ENCODE results near the gene TSPAN16.
A peak's percentile ranks its signal among the peaks of the same experiment; 100 is the strongest.

The TSPAN16 gene

DNA sequence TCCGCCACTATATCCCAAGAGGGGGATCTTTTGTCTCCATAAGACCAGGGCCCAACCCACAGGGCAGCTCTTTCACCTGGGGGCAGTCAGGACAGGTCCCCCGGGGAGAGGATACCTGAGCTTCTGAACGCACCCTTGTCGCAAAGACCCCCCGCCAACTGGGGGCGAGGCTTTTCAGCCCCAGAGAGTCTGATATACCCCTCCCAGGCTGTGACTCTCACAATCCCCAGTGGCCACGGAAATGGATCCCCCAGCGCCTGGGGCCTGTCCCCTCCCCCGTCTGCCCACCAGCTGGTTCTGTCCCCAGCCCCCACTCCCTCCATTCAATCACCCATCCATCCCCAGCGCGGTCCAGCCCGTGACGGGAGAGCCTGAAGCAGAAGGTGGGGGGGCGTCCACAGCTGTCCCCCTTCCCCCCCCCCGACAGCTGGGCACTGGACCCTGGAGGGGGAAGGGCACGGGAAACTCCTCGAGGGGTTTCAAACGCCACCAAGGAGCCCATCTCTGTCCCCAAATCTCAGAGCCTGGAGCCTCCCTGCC, 34.5 kb upstream of the TSPAN16 start:
- WGBS: 30% methylated on average over 15 of the region's 18 CpGs

DNA sequence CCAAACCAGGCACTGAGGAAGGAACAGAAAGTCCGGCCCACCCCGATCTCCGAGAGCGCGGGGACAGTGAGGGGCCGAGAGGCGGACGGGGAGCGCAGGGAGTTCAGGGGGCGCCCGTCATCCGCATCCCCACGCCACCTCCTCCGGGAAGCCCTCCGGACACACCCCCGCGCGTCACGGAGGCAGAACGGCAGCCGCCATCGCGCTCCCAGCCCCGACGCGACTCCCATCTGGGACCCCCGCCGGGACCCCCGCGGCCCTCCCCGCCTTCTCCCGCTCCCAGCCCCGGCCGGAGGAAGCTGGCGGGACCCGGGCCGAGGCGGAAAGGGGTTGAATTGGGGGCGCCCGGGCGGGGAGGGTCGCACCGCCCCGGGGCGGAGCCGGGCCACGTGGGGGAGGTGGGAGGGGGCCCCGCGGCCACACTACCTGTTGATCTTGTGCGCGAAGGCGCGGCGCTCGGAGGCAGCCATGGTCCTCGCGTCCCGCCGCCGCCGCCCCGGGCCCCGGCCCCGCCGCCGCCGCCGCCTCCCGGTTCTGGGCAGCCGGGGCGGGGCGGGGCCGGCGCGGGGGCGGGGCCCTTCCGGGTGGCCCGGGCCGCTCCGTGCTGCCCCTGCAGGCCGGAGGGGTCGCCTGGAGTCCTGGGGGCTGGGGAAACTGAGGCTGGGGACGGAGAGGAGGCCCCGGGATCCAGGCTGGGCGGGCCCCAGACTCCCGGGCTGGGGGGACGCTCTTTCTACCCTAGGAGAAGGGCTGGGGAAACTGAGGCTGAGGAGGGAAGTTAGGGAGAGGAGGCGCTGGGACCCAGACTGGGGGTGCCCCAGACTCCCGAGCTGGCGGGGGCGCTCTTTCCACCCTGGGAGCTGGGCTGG, 33.8 kb upstream of the TSPAN16 start, which contains the start of gene DOCK6:
Gene DOCK6, minus strand, starts transcription at position 554 of the 869 bp plus-strand sequence. Its CDS starts 84 bp downstream, at position 470.
- peak within 1 kb of the TSS in 1 of 2 experiments; percentile 64 for H3K23ac ChIP-seq (ENCODE audit: low read length in 2 of 2)
- H2BK120ac ChIP-seq (ENCODE audit: low read depth, low read length): peak within 1 kb of the TSS; percentile 97
- peak within 1 kb of the TSS; percentile 80 to 82 for H3K4me3 ChIP-seq (ENCODE audit: insufficient read depth in 1 of 2, low read depth in 1 of 2, low read length in 2 of 2)
- peaks cover 17% of the 10 kb centered on the region for H3K4me1 ChIP-seq (ENCODE audit: control insufficient read depth, insufficient read depth, low read depth, low read length)
- H3K4me2 ChIP-seq (ENCODE audit: low read length, poor library complexity, severe bottlenecking): peak within 1 kb of the TSS; percentile 99
- no peak within 1 kb of the TSS for H3K27ac ChIP-seq (ENCODE audit: low read length, poor library complexity, severe bottlenecking)
- H3K79me1 ChIP-seq (replicated peaks; ENCODE audit: low read length, poor library complexity, severe bottlenecking): peaks cover 15% of the 10 kb centered on the region
- H4K8ac ChIP-seq (ENCODE audit: low read length): peak within 1 kb of the TSS; percentile 77
- no peaks in the 10 kb centered on the region for H3K36me3 ChIP-seq (ENCODE audit: control insufficient read depth in 1 of 2, insufficient read depth in 2 of 2, low read depth in 1 of 2, low read length in 2 of 2)
- 2% methylated on average over 50 of the region's 91 CpGs for WGBS
- no peak within 1 kb of the TSS for H2BK5ac ChIP-seq (ENCODE audit: low read depth, low read length, poor library complexity, severe bottlenecking)
- peak within 1 kb of the TSS; percentile 89 for H2BK15ac ChIP-seq (ENCODE audit: low read depth, poor library complexity, severe bottlenecking)
- peak within 1 kb of the TSS; percentile 78 to 95 for H3K4ac ChIP-seq (ENCODE audit: low read depth in 1 of 2, low read length in 2 of 2)
- peak within 1 kb of the TSS; percentile 48 to 63 for H3K14ac ChIP-seq (ENCODE audit: low read length in 2 of 2)
- H3K9ac ChIP-seq (ENCODE audit: low read length): peak within 1 kb of the TSS; percentile 87
- peak within 1 kb of the TSS; percentile 23 to 79 for H2BK12ac ChIP-seq (ENCODE audit: low read length in 2 of 2)
- H2AK5ac ChIP-seq (ENCODE audit: low read length, severe bottlenecking): no peak within 1 kb of the TSS
- H3K18ac ChIP-seq (ENCODE audit: low read depth in 1 of 2, low read length in 2 of 2): peak within 1 kb of the TSS; percentile 82 to 91
- H2AFZ ChIP-seq (ENCODE audit: low read depth, low read length): peak within 1 kb of the TSS; percentile 73
- DNase-seq: peak; percentile 10
- H4K91ac ChIP-seq (ENCODE audit: low read length): peak within 1 kb of the TSS; percentile 80
- peaks cover 0 to 3% of the 10 kb centered on the region in 2 experiments for H3K27me3 ChIP-seq (ENCODE audit: control insufficient read depth in 1 of 2, insufficient read depth in 1 of 2, low read length in 2 of 2)
- H3K9me3 ChIP-seq (ENCODE audit: control insufficient read depth, low read length): no peaks in the 10 kb centered on the region

More for the DNA sequence above, 34.5 kb upstream of the TSPAN16 start:
- Histone ChIP-seq H2BK120ac (ENCODE audit: low read depth, low read length) (peak overlapping the region; percentile 73), H4K8ac (ENCODE audit: low read length) (peak overlapping the region; percentile 77), H3K14ac (ENCODE audit: low read length in 2 of 2) (peak overlapping the region in 1 of 2 experiments; percentile 35), H3K36me3 (ENCODE audit: control insufficient read depth in 1 of 2, insufficient read depth in 2 of 2, low read depth in 1 of 2, low read length in 2 of 2) (no peaks in the 10 kb centered on the region), H4K91ac (ENCODE audit: low read length) (peak overlapping the region; percentile 80), H3K4me3 (ENCODE audit: insufficient read depth in 1 of 2, low read depth in 1 of 2, low read length in 2 of 2) (peak overlapping the region; percentile 80 to 82), H2AFZ (ENCODE audit: low read depth, low read length) (peak overlapping the region; percentile 73), H3K4me1 (ENCODE audit: control insufficient read depth, insufficient read depth, low read depth, low read length) (peaks cover 17% of the 10 kb centered on the region), H3K4ac (ENCODE audit: low read depth in 1 of 2, low read length in 2 of 2) (peak overlapping the region; percentile 64 to 78), H3K79me1 (replicated peaks; ENCODE audit: low read length, poor library complexity, severe bottlenecking) (peaks cover 15% of the 10 kb centered on the region), H3K27ac (ENCODE audit: low read length, poor library complexity, severe bottlenecking) (no peak overlapping the region), H3K9ac (ENCODE audit: low read length) (peak overlapping the region; percentile 87), H3K23ac (ENCODE audit: low read length in 2 of 2) (no peak overlapping the region), H3K27me3 (ENCODE audit: control insufficient read depth in 1 of 2, insufficient read depth in 1 of 2, low read length in 2 of 2) (peaks cover 0 to 3% of the 10 kb centered on the region in 2 experiments), H2BK5ac (ENCODE audit: low read depth, low read length, poor library complexity, severe bottlenecking) (no peak overlapping the region), H2BK15ac (ENCODE audit: low read depth, poor library complexity, severe bottlenecking) (peak overlapping the region; percentile 89), H2BK12ac (ENCODE audit: low read length in 2 of 2) (peak overlapping the region; percentile 23 to 54), H3K9me3 (ENCODE audit: control insufficient read depth, low read length) (no peaks in the 10 kb centered on the region), H3K4me2 (ENCODE audit: low read length, poor library complexity, severe bottlenecking) (peak overlapping the region; percentile 99), H3K18ac (ENCODE audit: low read depth in 1 of 2, low read length in 2 of 2) (peak overlapping the region in 1 of 2 experiments; percentile 89), H2AK5ac (ENCODE audit: low read length, severe bottlenecking) (no peak overlapping the region)
- DNase-seq: peak; percentile 12

DNA sequence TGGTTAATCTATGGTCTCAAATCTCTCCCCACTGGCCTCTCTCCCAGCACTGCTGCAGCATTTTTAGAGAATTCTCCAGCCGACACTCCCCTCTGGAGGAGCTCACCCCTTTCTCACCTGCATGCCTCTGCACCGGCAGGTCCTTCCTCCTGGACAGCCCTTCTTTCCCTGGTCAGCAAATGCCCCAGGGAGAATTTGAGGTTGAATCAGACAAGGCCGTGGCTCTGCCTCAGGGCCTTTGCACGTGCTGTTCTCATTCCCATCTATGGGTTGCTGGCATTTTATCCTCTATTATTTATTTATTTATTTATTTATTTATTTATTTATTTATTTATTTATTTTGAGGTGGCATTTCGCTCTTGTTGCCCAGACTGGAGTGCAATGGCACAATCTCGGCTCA, 32.2 kb upstream of the TSPAN16 start:
- Histone ChIP-seq H3K14ac (ENCODE audit: low read length in 2 of 2) (no peak overlapping the region), H2AK5ac (ENCODE audit: low read length, severe bottlenecking) (no peak overlapping the region), H3K4me2 (ENCODE audit: low read length, poor library complexity, severe bottlenecking) (no peak overlapping the region), H3K9ac (ENCODE audit: low read length) (no peak overlapping the region), H2AFZ (ENCODE audit: low read depth, low read length) (no peak overlapping the region), H3K79me1 (replicated peaks; ENCODE audit: low read length, poor library complexity, severe bottlenecking) (peaks cover 15% of the 10 kb centered on the region), H3K4ac (ENCODE audit: low read depth in 1 of 2, low read length in 2 of 2) (no peak overlapping the region), H2BK5ac (ENCODE audit: low read depth, low read length, poor library complexity, severe bottlenecking) (no peak overlapping the region), H3K23ac (ENCODE audit: low read length in 2 of 2) (no peak overlapping the region), H3K27me3 (ENCODE audit: control insufficient read depth in 1 of 2, insufficient read depth in 1 of 2, low read length in 2 of 2) (peaks cover 0 to 3% of the 10 kb centered on the region in 2 experiments), H3K27ac (ENCODE audit: low read length, poor library complexity, severe bottlenecking) (no peak overlapping the region), H2BK12ac (ENCODE audit: low read length in 2 of 2) (no peak overlapping the region), H3K9me3 (ENCODE audit: control insufficient read depth, low read length) (no peaks in the 10 kb centered on the region), H3K4me1 (ENCODE audit: control insufficient read depth, insufficient read depth, low read depth, low read length) (peaks cover 20% of the 10 kb centered on the region), H3K18ac (ENCODE audit: low read depth in 1 of 2, low read length in 2 of 2) (no peak overlapping the region), H2BK120ac (ENCODE audit: low read depth, low read length) (no peak overlapping the region), H3K36me3 (ENCODE audit: control insufficient read depth in 1 of 2, insufficient read depth in 2 of 2, low read depth in 1 of 2, low read length in 2 of 2) (no peaks in the 10 kb centered on the region), H3K4me3 (ENCODE audit: insufficient read depth in 1 of 2, low read depth in 1 of 2, low read length in 2 of 2) (no peak overlapping the region), H4K91ac (ENCODE audit: low read length) (no peak overlapping the region), H4K8ac (ENCODE audit: low read length) (no peak overlapping the region), H2BK15ac (ENCODE audit: low read depth, poor library complexity, severe bottlenecking) (no peak overlapping the region)
- no peak for DNase-seq
- 100% methylated on average over 4 of the region's 6 CpGs for WGBS
